G401 (cell line): ENCODE data around the gene CUBN. TPM values are rescaled to one million over a fixed set of nuclear protein-coding genes. Genes with fewer than 3 reads are reported as not detected.

Source experiments
- DNase-seq: peaks from one replicate; pipeline ENCODE4 v3.0.0-alpha.2; 2015; ENCODE audit warnings: low spot score
- in situ Hi-C: cut with HindIII; loops from 2 replicates; pipeline ENCODE4 v1.10.0; 2016; ENCODE audit warnings: low sequenced_read_pairs, mixed read lengths
- total RNA-seq: library from RNA; depleted of rRNA; stranded (reverse); fragments of >200 nt; shearing (Covaris generic); gene quantifications from 2 replicates; pipeline ENCODE4 v1.2.3, GENCODE V29; 2014

CUBN gene
- total RNA-seq, 1 experiment from 2014 or later, result 0.07 TPM

GRCh38 chr10:16909961-16910792 is 219.4 kb downstream of the CUBN start:
- in situ Hi-C loops, result no loop called here
- DNase-seq, result no peak

DNA sequence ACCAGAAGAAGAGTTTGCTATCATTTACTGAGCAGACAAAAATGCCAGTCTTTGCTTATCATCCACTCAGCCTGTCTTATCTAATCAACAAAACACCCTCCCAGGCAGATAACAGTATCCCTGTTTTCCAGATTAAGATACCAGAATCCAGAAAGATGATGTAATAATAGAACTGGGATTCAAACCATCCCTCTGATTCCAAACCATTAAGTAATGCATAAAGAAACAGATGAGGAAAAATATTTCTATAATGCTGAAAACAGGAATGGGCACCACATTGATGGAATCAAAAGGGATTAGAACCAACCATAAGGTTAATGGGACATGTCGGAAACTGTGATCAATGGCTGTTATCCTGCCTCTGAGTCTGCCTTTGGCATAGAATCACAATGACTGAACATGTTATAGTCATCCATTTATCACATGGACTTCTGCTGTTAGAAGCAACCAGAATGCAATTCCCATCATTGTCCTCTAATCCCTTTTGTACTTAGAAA is 220.3 kb downstream of the CUBN start:
- in situ Hi-C loops, result no loop called here
- DNase-seq, result no peak

- no peak for DNase-seq
- in situ Hi-C loops, result no loop called here
Observed at GRCh38 chr10:16907687-16908086, 221.9 kb downstream of the CUBN start.

GRCh38 chr10:16905320-16905719 is 224.3 kb downstream of the CUBN start:
- DNase-seq, result no peak
- in situ Hi-C loops, result no loop called here

- no peak for DNase-seq
- in situ Hi-C loops, result no loop called here
Observed at GRCh38 chr10:16904639-16905061, 225.0 kb downstream of the CUBN start.

- in situ Hi-C loops, result no loop called here
- no peak for DNase-seq
Observed at GRCh38 chr10:16904049-16904448, 225.6 kb downstream of the CUBN start.

GRCh38 chr10:16902606-16903005 is 227.0 kb downstream of the CUBN start:
- DNase-seq, result no peak
- in situ Hi-C loops, result no loop called here

GRCh38 chr10:16901106-16901505 is 228.5 kb downstream of the CUBN start:
- in situ Hi-C loops, result no loop called here
- no peak for DNase-seq

DNA sequence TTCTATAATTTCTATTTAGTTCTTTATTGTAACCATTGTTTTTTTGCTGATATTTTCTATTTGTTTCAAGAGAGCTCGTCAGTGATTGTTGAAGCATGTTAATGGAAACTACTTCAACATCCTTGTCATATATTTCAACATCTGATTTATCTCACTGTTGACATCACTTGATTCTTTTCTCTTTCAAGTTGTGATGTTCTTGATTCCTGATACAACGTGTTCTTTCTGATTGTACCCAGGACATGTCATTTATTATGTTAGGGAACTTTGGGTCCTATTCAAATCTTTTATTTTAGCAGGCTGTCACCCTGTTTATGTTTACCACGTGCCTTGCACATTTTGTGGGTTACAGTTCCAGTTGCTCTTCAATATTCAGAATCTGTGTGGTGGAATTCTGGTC is 232.6 kb downstream of the CUBN start:
- no peak for DNase-seq
- in situ Hi-C loops, result no loop called here

GRCh38 chr10:16894821-16895220 is 234.8 kb downstream of the CUBN start:
- DNase-seq, result no peak
- in situ Hi-C loops, result no loop called here

DNA sequence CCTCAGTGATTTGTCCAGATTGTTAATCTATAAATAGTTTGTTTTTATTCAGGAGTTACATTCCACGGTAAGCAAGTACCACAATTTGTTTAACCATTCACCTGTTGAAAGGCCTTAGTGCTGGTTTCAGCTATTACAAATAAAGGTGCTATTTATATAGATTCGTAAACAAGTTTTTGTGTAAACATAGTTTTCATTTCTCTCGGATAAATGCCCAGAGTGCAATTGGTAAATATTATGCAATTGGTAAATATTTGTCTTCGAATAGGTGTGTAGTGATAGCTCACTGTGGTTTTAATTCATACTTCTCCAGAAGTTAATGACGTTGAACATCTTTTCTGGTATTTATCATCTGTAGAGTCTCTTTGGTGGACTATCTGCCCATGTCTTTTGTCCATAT is 235.9 kb downstream of the CUBN start:
- DNase-seq, result no peak
- in situ Hi-C loops, result no loop called here

DNA sequence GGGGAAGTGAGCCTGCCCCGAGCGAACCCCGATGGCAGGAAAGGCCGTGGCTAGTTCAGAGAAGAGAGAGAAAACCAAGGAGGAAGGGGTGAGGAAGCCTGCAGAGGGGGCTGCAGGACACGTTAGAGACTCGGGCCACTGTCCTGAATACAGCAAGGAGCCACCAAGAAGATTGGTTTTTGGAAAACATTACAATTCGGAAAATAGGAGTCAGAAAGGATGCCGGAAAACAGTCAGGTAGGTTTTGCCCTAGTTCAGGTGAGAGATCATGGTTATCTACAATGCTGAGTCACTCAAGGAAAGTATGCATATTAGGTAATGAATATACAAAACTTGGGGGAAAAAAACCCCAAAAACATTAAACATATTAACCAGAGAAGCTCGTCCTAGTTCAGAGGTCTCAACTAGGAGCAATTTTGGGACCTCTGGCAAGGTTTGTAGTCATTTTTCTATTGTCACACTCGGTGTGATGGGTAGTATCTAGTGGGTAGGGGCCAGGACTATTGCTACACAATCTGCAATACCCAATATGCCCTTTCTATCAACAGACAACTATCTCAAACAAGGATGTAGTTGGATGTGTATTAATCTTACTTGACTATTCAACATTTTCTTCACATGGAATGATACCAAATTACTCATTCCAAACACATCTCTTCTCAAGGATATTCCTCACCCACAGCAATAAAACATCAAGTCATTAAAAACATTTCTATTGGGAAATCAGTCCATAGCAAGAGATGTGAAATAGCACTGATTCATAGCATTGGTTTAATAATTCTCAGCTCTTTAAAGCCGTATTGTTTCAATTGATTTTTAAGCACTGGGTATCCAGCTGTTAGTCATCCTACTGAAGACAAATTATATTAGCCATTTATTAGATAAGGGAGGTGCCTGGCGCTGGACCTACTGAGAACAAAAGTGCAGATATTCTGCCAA is 238.0 kb downstream of the CUBN start:
- in situ Hi-C loops, result no loop called here
- peak; percentile 38 for DNase-seq

- DNase-seq, result no peak
- in situ Hi-C loops, result no loop called here
Observed at GRCh38 chr10:16890691-16891090, 238.9 kb downstream of the CUBN start.

- in situ Hi-C loops, result no loop called here
- DNase-seq, result no peak
Observed at GRCh38 chr10:16887565-16887964, 242.0 kb downstream of the CUBN start.

GRCh38 chr10:16886031-16886430 is 243.6 kb downstream of the CUBN start:
- in situ Hi-C loops, result no loop called here

DNA sequence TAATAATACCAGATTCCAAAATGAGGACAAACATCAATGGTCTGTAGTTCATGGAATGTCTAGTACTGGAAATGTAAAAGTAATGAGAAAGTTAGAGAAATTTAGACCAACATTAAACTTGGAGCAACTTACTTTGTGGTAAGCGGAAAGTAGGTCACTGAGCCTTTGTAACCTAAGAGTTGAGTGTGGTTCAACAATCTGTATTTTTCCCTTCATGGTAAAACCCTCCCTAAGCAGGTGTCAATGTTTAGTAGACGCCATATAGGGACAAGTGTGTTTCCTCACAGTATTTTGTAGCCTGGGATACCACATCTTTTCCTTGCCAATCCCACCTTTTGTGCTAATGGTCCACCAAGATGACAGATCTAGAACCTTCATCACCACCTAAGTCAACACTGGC is 245.1 kb downstream of the CUBN start:
- in situ Hi-C loops, result no loop called here
- no peak for DNase-seq

More at GRCh38 chr10:16886031-16886430, 243.6 kb downstream of the CUBN start:
- no peak for DNase-seq

DNA sequence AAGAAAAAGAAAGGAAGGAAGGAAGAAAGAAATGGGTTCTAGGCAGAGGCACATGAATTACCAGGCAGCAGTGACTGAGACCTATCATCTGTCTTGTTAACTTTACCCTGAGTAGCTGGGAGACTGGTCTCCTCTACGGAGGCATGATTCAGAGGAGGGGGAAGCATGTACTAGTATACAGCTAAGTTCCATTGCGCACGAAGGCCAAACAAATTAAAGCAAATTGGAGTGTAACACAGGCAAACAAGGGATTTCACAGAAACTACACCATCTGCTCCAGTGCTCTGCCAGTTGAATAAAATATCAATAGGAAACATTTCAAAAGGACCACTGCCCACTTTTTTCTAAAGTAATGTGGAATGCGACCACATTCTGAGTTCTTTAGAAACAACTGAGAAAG is 246.5 kb downstream of the CUBN start:
- in situ Hi-C loops, result no loop called here
- DNase-seq, result no peak

DNA sequence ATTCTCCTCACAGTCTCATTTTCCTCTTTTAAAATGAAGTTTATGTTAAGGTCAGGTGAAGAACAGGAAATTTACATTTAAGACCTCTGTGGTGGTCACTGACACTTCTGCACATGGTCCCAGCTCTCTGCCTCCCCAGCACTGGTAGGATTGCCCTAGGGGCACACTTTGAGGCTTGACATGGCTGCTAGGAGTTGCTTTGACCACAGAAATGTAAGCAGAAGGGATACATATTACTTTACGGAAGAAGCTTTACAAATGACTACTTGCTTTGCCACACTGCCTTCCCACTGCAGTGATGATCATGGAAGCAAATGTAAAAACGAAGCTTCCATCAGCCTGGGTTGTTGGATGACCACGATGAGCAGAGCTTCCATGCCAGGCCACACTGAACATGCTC is 259.3 kb downstream of the CUBN start:
- in situ Hi-C loops, result no loop called here
- DNase-seq, result no peak

DNA sequence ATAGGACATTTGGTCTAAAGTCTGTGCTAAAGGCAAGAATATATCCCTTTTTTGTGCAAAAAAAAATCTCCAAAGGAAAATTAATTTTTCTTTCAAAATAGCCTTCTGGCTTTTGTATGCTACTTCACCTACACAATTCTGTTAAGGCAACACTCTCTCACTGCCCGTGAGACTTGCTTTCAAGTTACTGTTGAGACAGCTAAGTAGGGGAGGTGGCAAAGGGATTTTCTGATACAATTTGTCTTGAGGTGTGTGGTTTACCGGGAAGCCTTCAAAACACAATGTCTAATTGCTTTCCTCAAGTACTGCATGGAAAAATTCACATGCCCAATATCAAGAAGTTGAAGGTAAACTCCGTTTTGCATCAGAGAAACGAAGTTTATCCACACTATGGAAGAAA is 261.6 kb downstream of the CUBN start:
- DNase-seq, result no peak
- in situ Hi-C loops, result no loop called here

- DNase-seq, result no peak
- in situ Hi-C loops, result no loop called here
Observed at GRCh38 chr10:16867556-16867955, 262.1 kb downstream of the CUBN start.
